Mammary epithelial cell (primary cell): Measurements from ENCODE around the gene POLR3E.

Experiments
- CTCF ChIP-seq, 2 donors: IDR thresholded peaks in 1 of 2; conservative IDR thresholded peaks in 1 of 2; 2 replicates each; pipeline ENCODE4 v1.5.1; 2011 to 2012; ENCODE audit warnings: inconsistent platforms in 2 of 2, low read length in 2 of 2, mild to moderate bottlenecking in 2 of 2, control low read depth in 1 of 2, low read depth in 1 of 2; ENCODE audit not compliant: insufficient read depth in 1 of 2; ENCODE audit errors: extremely low read depth in 1 of 2
- EZH2 ChIP-seq: IDR thresholded peaks from 2 replicates; pipeline ENCODE4 v1.6.1; 2012; ENCODE audit warnings: low read length, inconsistent platforms, borderline replicate concordance

DNA sequence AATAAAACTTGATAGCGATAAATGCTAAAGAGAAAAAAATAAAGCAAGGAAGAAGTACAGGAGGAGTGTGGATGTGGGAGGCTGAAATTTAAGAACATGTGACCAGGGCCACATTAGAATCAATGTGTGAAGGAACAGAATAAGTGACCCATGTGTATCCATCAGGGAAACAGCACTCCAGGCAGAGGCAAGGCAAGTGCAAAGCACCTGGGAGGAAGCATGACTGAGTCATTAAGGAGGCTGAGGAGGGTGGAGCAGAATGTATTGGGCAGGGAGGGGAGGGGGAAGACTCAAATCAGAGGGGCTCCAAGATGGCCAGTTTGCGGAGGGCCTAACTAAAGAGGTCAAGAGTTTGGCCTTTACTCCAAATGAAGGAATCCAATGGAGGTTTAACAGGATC, 69.2 kb downstream of the POLR3E start:
- TF ChIP-seq CTCF (conservative IDR thresholded peaks at IDR 0.05 in 1 of 2, IDR thresholded peaks at IDR 0.05 in 1 of 2; ENCODE audit: extremely low read depth in 1 of 2, insufficient read depth in 1 of 2, low read depth in 1 of 2, low read length in 2 of 2) (no peak), EZH2 (no peak)
